SHP77 (cell line): Measurements from ENCODE around the gene GRK5.
"Not testable (repeated sequence)": the region's sequence is repeated elsewhere in the genome, so short reads cannot be mapped to it uniquely, and the experiment has no call there.

Experiments
- DNase-seq, 2 experiments: peaks; one replicate each; lab custom pipeline; 2025; lab: John Stamatoyannopoulos, UW

GRK5 gene

DNA sequence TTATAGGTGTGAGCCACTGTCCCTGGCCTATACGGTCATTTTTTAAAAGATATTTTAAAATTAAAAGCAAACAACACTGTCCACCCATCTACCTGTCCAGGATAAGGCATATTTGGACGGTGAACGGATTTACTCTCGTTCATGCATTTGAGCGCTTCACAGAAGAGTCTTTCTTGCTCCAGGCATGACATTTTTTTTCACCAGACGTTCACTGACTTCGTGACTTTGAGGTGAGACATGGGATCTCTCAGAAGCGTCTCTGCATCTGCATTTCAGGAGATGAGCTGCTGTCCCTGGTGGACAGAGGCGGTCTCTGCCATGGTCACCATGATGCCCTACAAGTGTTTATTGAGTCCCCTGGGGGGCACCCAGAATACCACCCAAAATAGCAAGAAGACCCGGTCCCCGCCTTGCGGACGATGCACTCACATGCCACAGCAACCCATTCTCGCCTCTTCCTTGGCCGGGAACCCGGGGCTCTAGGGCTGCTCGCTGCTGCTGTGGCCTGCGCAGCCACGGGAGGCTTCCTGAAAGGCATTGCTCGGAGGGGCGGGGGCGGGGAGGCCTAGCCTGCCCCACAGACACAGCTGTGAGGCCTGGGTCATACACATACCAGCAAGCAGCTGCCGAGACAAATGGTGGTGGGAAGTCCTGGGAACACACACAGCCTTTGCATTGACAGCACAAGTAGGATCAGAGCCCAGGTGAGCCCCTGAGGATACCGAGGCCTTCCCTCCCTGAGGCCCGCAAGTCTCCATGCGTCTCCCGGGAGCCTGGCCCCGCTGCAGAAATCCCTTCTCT, 250.8 kb downstream of the GRK5 start:
- no peak for DNase-seq

DNA sequence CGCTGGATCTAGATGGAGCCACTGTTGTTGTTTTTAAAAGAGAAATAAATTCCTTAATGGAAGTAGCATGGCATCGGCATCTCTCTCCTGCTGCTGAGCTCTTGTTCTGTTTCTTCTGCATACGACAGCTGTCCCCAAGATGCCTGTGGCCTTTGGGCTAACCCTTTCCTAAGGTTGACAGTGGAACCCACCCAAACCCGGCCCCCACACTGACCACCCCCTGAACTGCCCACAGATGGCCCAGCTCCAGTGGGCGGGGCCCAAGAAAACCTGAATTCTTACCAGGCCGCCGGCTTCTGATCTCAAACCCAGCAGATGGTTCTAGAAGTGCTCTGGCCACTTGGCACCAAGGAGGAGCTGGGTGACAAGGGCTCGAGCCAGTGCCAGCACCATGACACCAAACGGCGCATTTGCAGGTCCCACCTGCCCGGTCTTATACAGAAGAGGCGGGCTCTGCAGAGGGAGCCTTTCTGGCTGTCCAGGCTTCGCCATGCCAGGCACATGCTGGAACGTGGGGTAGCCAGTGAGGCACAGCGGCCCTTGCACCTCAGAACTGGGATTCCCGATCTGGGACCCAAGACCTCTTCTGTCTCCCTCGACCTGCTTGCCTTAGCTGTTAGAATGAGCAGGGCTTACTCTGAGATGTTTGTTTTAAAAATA, 252.4 kb downstream of the GRK5 start:
- no peak for DNase-seq

DNA sequence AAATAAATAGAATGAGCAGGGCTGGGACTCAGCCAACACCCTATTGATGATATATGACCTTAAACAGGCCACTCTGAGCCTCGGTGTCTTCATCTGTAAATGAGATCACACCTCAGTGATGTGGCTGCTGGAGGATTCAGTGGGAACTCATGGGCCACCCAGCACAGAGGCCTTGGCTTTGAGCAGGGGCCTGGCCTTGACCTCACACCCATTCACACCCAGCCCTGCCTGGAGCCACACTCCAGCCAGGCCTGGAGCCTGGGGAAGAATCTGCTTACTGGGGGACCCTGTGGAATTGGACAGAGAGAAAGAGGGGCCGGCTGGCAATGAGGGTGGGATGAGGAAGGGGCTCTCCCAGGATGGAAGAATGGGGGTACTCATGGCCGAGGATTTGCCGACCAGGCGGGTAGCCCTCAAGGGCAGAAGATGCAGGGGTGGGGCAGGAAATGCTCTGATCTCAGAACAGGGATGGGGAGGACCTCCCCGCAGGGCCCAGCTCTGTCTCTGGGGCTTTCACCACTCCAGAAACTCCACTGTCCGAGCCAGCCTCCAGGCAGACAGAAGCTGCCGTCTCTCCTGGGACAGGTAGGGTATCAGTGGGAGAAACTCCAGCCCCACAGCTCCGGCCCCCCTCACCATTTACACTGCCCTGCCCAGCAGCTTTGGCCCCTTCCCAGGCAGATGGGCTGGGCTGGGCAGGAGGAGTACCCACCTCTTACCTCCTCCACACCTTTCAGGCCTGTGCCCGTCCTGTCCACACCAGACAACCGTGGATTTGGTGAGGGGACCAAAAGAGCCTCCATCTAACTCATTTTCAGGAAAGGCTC, 253.2 kb downstream of the GRK5 start:
- DNase-seq, result no peak

DNA sequence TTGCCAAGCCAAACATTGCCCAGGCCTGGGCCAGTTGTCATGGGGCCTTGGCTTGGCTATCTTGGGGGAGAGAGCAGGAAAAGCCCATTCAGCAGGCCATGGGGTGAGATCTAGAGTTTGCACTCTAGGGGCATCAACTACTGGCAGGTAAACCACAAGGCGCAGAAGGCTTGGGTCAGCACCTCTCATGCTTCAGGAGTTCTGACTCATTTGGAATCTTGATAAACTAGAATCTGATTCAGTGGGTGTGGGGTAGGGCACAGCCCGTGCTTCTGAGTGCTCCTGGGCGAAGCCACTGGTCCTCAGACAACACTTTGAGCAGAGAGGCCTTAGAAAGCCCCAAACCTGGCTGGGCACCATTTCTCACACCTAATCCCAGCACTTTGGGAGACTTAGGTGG, 254.0 kb downstream of the GRK5 start:
- DNase-seq, result no peak

DNA sequence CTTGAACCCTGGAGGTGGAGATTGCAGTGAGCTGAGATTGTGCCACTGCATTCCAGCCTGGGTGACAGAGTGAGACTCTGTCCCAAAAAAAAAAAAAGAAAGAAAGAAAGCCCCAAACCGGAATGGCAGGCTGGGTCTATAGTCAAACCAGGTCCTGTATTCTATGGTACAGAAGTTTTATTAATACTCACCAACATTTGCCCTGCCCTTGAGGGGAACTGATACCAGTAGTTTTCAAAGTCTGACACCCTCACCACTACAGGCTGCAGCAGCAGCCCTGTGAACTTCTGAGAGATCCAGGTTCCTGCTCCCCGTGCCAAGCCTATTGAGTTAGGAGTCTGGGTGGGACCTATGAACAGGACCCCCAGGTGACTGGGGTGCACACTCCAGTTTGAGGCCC, 254.6 kb downstream of the GRK5 start:
- no peak for DNase-seq

DNA sequence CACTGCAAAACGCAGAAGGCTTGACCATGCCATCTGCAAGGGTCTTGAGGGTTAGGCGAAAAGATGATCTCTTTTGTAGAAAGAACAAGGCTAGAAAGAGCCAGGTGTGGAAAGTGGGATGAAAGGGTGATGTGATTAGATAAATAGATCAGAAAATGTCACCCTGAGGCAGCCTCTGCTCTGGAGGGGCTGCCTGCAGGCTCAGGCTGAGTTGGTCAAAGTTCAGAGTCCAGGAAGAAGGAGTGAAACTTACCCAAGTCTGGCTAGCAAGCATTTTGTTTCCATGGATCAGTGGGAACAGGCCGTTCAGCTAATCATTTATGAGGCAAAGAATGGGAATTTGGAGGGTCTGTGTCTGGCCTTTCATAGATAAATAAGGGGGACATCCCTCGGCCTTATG, 255.4 kb downstream of the GRK5 start:
- no peak for DNase-seq

DNA sequence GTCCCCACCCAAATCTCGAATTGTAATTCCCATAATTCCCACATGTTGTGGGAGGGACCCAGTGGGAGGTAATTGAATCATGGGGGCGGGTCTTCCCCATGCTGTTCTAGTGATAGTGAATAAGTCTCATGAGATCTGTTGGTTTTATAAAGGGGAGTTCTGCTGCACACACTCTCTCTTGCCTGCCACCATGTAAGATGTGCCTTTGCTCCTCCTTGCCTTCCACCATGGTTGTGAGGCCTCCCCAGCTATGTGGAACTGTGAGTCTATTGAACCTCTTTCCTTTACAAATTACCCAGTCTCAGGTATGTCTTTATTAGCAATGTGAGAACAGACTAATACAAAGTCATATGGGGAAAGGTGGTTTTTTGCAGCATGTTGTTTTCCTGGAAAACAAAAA, 255.8 kb downstream of the GRK5 start:
- not testable (repeated sequence) for DNase-seq

DNA sequence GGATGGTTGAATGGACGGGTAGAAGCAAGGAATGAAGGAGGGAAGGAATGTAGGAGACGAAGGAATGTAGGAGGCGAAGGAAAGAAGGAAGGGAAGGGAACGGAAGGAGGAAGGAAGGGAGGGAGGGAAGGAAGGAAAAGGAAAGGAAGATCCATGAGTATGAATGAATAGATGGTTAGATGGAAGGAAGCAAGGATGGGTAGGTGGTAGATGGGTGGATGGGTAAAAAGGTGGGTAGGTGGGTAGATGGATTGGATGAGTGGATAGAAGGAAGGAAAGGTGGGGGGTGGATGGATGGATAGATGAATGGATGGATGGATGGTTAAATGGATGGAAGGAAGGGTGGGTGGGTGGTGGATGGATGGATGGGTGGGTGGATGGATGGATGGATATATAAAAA, 257.7 kb downstream of the GRK5 start:
- DNase-seq, result no peak

DNA sequence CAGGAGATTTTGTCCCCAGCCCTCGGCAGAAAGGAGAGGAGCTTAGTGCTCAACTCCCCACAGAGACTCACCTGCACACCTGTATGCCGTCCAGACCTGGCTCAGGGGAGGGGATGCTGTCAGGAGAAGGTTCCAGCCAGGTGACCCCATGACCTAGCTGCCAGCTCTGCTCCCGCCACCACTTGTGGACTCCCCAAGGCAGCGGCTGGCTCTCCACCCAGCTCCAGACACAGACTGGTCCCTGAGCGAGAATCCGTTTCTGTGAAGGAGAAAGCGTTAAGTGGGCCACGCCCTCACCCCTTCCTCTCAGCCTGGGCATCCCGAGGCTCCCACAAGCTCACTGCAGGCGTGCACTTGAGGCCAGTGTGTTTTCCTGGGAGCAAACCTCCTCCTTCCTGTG, 258.7 kb downstream of the GRK5 start:
- no peak for DNase-seq

DNA sequence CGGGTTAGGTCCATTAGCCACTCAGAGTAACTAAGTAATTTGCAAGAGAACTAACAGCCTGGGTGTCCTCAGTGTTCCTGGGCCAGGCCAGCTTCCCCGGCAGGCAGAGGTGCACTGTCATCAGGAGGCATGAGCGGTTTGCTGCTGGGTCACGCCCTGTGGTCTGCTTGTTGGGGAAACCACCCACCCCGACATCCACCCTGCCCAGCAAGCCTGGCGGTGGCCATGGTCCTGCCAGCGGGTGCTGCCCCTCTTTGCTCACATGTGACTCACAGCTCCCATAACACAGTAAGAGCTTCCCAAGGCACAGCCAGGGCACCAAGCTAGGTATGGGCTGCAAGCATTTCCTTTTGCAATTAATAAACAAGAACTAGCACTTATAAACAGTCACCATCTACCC, 259.3 kb downstream of the GRK5 start:
- no peak for DNase-seq

DNA sequence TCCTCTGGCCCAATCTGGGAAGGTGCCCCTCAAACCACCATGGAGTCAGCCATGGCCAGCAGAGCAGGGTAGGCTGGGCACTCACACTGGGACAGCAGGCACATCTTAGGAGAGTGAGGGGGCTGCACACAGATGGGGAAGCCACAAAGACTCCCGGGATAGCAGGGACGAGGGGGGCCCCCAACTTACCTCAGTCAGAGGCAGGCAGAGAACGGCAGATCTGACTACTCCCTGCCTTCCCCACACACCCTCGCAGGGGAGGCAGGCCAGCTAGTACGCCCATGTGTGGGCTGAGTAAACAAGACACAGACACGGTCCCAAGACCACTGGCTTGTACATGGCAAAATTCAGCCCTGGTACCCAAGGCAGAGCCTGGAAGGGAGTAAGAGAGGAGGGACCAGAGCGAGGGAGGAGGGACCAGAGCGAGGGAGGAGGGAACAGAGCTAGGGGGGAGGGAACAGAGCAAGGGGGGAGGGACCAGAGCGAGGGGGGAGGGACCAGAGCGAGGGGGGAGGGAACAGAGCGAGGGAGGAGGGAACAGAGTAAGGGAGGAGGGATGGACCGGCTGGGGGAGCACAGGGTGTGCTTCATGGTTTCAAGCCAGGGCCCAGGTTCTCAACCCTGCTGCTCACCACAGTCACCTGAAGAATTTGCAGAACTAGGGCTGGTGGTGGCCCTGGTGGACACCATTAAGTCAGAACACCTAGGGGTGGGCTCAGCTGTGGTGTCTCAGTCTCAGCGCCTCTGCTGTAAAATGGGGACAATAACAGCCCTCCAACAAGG, 261.4 kb downstream of the GRK5 start:
- DNase-seq, result no peak

DNA sequence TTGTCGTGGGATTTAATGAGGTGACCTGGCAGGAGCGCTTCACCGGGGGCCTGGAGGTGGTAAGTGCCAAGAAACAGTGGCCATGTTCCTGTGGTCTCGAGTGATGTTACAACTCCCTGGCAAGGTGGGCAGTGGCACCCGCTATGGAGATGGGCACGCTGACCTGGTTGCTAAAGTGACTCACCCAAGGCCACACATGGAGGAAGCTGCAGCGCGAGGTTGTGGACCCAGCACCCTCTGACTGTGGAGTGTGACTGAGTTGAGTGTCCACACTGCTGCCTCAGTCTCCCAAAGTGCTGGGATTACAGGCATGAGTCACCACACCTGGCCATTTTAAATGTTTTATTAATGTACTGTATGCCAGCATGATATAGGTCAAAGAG, 261.9 kb downstream of the GRK5 start:
- no peak for DNase-seq

DNA sequence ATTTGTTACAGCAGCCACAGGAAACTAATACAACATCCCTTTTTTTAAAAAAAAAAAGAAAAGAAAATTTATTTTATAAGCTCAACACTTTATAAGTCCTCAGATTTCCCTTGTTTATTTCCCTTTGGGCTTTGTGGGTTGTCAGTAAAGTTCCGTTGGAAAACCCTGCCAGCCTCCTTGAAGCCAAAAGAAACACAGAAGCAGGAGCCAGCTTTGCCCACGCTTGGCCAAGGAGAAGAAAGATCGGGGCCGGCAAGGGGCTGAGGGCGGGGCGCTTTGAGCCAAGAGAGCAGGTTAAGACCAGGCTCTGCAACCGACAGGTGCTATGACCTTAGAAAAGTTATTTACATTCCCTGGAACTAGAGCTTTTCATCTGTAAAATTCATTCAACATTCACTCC, 262.5 kb downstream of the GRK5 start:
- DNase-seq, result no peak

DNA sequence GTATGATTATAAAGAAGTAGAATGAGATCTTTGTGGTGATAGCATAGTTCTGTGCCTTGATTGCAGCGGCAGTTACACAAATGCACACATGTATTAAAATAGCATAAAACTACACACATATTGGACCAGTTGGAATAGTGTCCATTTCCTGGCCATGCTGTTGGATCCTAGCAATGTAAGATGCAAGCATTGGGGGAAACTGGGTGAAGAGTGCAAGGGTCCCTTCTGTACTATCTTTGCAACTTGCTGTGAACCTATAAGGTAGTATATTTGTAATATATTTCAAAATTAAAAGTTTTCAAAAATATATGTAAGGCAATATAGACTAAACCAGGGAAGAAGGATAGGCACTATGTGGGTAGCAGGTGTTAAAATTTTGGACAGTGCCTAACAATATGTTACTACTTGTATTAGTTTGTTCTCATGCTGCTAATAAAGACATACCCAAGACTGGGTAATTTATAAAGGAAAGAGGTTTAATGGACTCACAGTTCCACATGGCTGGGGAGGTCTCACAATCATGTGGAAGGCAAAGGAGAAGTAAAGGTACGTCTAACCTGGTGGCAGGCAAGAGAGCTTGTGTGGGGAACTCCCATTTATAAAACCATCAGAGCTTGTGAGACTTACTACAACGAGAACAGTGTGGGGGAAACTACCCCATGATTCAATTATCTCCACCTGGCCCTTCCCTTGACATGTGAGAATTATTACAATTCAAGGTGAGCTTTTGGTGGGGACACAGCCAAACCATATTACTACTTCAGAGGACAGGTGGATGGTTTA, 263.7 kb downstream of the GRK5 start:
- no peak for DNase-seq

DNA sequence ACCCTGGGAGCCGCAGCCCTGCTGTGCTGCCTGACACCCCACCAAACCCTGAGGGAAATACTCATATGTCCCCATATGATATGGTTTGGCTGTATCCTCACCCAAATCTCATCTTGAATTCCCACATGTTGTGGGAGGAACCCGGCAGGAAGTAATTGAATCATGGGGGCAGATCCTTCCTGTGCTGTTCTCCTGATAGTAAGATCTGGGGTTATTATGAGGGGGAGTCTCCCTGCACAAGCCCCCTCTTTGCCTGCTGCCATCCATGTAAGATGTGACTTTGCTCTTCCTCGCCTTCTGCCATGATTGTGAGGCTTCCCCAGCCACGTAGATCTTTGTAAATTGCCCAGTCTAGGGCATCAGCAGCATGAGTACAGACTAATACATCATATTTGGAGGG, 266.4 kb downstream of the GRK5 start:
- no peak for DNase-seq

DNA sequence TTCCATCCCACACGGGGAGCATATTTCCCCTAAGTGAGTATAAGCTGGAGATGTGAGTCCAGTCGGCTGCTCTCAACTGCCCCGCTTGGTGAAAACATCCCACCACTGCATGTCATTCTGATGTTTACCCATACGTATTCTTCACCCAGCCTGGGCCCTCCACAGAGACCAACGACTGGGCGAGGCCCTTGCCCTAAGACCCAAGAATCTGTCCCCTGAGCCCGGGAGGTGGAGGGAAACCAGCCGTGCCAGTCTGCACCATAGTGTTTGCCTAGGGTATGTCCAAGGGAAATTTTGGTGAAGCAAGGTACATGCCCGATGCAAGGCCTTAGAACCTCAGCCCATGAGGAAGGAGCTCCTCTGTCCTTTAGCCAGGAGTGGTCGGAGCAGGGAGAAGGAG, 267.2 kb downstream of the GRK5 start:
- DNase-seq, result no peak

DNA sequence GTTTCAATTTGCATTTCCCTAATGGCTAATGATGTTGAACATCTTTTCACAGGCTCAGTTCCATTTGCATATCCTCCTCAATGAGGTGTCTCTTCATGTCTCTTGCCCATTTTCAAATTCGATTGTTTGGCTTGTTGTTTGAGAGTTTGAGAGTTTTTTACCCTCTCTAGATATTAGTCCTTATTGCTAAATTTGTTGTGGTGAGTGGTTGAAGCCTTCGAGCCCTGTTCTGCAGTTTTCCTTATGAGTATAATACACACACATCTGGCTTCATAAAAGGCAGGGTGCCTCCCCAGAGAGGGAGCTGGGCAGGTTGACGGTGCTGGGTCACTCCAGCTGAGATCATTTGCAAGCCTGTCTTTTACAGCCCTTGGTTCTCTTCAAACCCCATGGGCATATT, 270.1 kb downstream of the GRK5 start:
- DNase-seq, result no peak

DNA sequence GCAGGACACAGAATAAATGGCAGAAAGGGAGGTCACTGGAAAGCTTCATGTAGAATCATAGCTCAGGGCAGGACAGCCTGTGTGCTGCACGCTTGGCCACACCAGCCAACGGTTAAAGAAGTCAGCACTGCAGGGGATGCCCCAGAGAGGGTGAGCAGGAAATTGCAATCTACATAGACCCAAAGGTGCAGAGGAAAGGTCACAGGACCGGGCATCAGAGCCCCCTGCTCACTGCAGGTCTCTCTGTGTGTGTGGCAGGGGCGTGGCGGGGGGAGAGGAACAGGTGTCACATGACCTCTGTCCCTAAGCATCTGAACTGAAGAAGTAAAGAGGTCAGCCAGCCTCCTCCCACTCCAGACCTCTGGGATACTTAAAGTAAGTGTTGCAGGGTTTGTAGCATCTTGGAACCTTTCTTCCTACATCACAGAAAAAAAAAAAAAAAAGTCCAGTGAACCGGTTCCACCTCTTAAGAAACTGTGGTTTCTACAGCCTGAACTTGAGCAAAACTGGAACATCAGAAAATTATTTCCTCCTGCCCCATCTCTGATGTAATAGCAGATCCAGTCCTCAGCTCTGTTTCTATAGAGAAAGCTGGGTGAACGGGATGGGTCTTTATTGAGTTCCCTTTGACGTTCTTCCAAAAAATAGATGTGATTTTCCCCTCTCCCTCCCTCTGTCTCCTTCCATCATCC, 270.9 kb downstream of the GRK5 start:
- no peak for DNase-seq

DNA sequence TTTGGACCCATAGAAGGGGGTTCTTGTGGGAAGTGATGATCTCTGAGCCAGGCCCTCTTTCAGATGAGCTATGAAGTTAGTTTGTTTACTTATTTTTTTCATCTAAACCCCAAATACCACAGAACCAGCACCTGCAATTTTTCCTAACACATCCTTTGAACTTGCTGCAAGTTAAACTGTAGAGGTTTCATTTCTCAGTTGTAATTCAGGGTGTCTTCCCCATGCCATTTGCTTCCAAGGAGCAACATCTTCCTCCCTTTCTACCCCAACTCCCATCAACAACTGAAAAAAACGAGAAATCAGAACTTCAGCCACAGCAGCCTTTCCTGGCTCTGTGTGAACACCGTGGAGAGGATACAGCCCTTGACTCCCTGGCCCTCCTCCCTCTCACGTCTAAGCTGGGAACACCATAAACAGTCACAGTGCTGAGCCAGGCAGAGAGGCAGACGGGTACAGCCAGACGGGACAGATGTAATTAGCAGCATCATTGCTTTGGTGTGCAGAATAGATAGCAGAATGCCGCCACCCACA, 271.5 kb downstream of the GRK5 start:
- DNase-seq, result no peak

DNA sequence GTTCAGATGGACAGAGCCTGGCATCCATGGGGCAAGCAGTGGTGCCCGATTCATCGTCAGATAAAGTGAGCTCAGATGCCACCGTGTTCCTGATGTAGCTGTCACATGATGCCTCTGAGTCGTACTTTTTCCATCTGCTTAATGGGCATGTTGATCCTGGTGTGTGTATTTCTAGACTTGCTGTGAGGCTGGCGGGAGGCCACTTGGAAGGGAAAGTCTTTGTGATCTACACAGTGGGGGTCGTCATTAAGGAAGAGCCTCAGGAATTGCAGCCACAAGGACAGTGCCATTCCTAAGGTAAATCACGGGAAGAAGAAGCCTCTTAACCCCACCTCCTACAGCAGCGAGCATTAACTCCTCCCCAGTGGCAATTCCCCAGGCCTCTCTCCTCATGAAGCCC, 272.2 kb downstream of the GRK5 start:
- DNase-seq, result no peak

DNA sequence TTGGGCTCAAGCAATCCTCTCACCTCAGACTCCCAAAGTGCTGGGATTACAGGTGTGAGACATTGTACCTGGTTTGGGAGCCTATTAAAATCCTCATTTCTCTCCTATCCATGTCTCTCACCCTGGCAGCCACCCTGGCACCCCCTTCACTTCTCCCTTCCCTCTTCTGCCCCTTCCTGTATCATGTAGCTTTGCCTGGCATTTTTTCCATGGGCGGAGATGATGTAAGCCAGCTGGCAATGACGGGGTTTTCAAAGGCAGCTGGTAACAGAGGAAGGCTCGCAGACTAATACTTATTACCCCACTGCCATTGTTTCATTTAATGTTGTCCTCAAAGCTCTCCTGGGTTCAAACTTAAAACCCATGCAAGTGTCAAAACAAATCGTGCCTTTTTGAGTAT, 273.3 kb downstream of the GRK5 start:
- peak; percentile 10 to 49 for DNase-seq
